ENCODE data around the gene C1orf52. TPM values are rescaled to one million over a fixed set of nuclear protein-coding genes. Genes with fewer than 3 reads are reported as not detected.

The C1orf52 gene
- total and polyA plus RNA-seq, 9 of the 15 experiments (the other 6 are each of a cell fraction or from before 2014, with no cell fraction given), result 17.0 to 38.5 (median 33.0) TPM

GRCh38 chr1:85258536-85259117, 835 bp downstream of the C1orf52 start:
- peaks cover 34% of the 10 kb centered on the region for H3K79me2 ChIP-seq (ENCODE audit: control insufficient read depth, insufficient read depth, low read length)
- peaks cover 7% of the 10 kb centered on the region; the same call in 1 of the 2 replicates for H4K20me1 ChIP-seq (replicated peaks; ENCODE audit: control insufficient read depth, insufficient read depth, low read length)
- in situ Hi-C loops (cut with MboI), result loop anchor here (5.0 kb wide), 1 partner anchor 311 kb away; no protein-coding TSS in a partner anchor
- H3K9me3 ChIP-seq (replicated peaks; ENCODE audit: control insufficient read depth, insufficient read depth, low read depth, low read length), result no peaks in the 10 kb centered on the region
- peaks cover 46% of the 10 kb centered on the region for H3K36me3 ChIP-seq (ENCODE audit: control insufficient read depth, insufficient read depth, low read length)
- DNase-seq (ENCODE audit: extremely low read depth in 1 of 4, low spot score in 3 of 4) (no peak), FAIRE-seq (no peak), ATAC-seq (peak; percentile 65)
- intact Hi-C loops (cut with micrococcal nuclease), result loop anchor here (1.0 to 5.0 kb wide), 3 partner anchors 56 to 313 kb away; partner anchors contain the start of gene SYDE2
- TSS peak; percentile 42 for BruUV-seq (replicated peaks)
- ChIA-PET POLR2A (interaction anchor here (0.6 to 2.0 kb wide), 8 partner anchors 9 to 320 kb away, joined by 3 to 7 read pairs (median 4); no protein-coding TSS in a partner anchor), CTCF (ENCODE audit: low intra/inter-chr PET ratio) (interaction anchor here (0.6 to 3.2 kb wide), 4 partner anchors 33 to 313 kb away, joined by 3 to 30 read pairs (median 7); no protein-coding TSS in a partner anchor)
- 2% methylated on average over 11 of the region's 19 CpGs for WGBS (ENCODE audit: insufficient coverage, low coverage, missing lambda C conversion rate)
- H3K9me1 ChIP-seq (ENCODE audit: control insufficient read depth, insufficient read depth, low read length), result no peaks in the 10 kb centered on the region
- peaks cover 3 to 10% of the 10 kb centered on the region in 2 experiments; a peak in 4 of 5 replicates for H3K4me1 ChIP-seq (replicated peaks in 1 of 2; ENCODE audit: control insufficient read depth in 2 of 2, insufficient read depth in 2 of 2, low read length in 2 of 2)
- H3K27me3 ChIP-seq (ENCODE audit: control insufficient read depth in 2 of 2, insufficient read depth in 2 of 2, low read length in 2 of 2), result no peaks in the 10 kb centered on the region
- peak overlapping the region; percentile 86 to 96 for H3K9ac ChIP-seq (ENCODE audit: insufficient read depth in 1 of 2, low read depth in 2 of 2, low read length in 2 of 2)
- peak overlapping the region; percentile 93 for H3K4me3 ChIP-seq
- H3K27ac ChIP-seq (ENCODE audit: extremely low read depth, low read depth, low read length), result peak overlapping the region; percentile 86; the same call in 2 of the 3 replicates
- TF ChIP-seq TRIM25 (IDR thresholded peaks at IDR 0.05; ENCODE audit: borderline replicate concordance) (no peak), XRCC4 (IDR thresholded peaks at IDR 0.05; ENCODE audit: extremely low read depth, insufficient read depth, insufficient read length) (no peak), ZSCAN32 (CRISPR knock-in tag; IDR thresholded peaks at IDR 0.05) (no peak), ZNF277 (CRISPR knock-in tag; IDR thresholded peaks at IDR 0.05; ENCODE audit: borderline replicate concordance) (no peak), UBTF (IDR thresholded peaks at IDR 0.05; ENCODE audit: borderline replicate concordance in 1 of 2, low read depth in 2 of 2, low read length in 2 of 2) (0 out of 4 replicates have a peak, but pooled peaks of 1 of the 2 experiments have one; percentile 37), SMARCB1 (IDR thresholded peaks at IDR 0.05; ENCODE audit: insufficient read length, low read depth) (no peak), CTCF (IDR thresholded peaks at IDR 0.05 in 2 of 3, conservative IDR thresholded peaks at IDR 0.05 in 1 of 3; ENCODE audit: insufficient read depth in 2 of 3, low read depth in 1 of 3, low read length in 3 of 3) (0 out of 6 replicates have a peak, but pooled peaks have one; percentile 7 to 10 (median 8)), MTA1 (IDR thresholded peaks at IDR 0.05; ENCODE audit: borderline replicate concordance) (no peak)
- no peak overlapping the region for H2AFZ ChIP-seq (ENCODE audit: low read depth, low read length)
- H3K4me2 ChIP-seq (ENCODE audit: insufficient read depth, low read length), result peak overlapping the region; percentile 90
